Endodermal cell (in vitro differentiated cells): ENCODE measurements around the gene CD151. TPM values are rescaled to one million over a fixed set of nuclear protein-coding genes. Genes with fewer than 3 reads are reported as not detected.

Experiments used
- DNase-seq: peaks from one replicate; pipeline ENCODE4 v3.0.0-alpha.2; 2017
- H3K27ac ChIP-seq: 2 replicates; pipeline ENCODE4 v1.5.1; 2013; ENCODE audit warnings: mild to moderate bottlenecking, low read depth, low read length, moderate library complexity
- H3K27me3 ChIP-seq: 2 replicates; pipeline ENCODE4 v1.6.1; 2013; ENCODE audit warnings: mild to moderate bottlenecking, low read length, moderate library complexity; ENCODE audit not compliant: insufficient read depth, control insufficient read depth, poor library complexity, severe bottlenecking
- H3K36me3 ChIP-seq: 2 replicates; pipeline ENCODE4 v1.7.0; 2013; ENCODE audit warnings: mild to moderate bottlenecking, low read length, moderate library complexity; ENCODE audit not compliant: control insufficient read depth, insufficient read depth
- H3K4me1 ChIP-seq: one replicate; pipeline ENCODE4 v1.7.0; 2013; ENCODE audit warnings: low read length; ENCODE audit not compliant: control insufficient read depth, insufficient read depth
- H3K4me3 ChIP-seq: 2 replicates; pipeline ENCODE4 v1.5.1; 2013; ENCODE audit warnings: mild to moderate bottlenecking, low read length, moderate library complexity
- H3K9ac ChIP-seq: 2 replicates; pipeline ENCODE4 v1.6.1; 2013; ENCODE audit warnings: mild to moderate bottlenecking, low read length, moderate library complexity; ENCODE audit not compliant: poor library complexity, severe bottlenecking; ENCODE audit errors: extremely low read depth
- H3K9me3 ChIP-seq: 2 replicates; pipeline ENCODE4 v1.6.1; 2013; ENCODE audit warnings: mild to moderate bottlenecking, low read length, moderate library complexity; ENCODE audit not compliant: control insufficient read depth
- H3K27ac Mint-ChIP-seq: 2 replicates; pipeline ENCODE4 v1.8.0; 2020; ENCODE audit warnings: mixed read lengths
- H3K27me3 Mint-ChIP-seq: 2 replicates; pipeline ENCODE4 v1.8.0; 2021; ENCODE audit warnings: mild to moderate bottlenecking, mixed read lengths; ENCODE audit not compliant: insufficient read depth
- H3K36me3 Mint-ChIP-seq: 2 replicates; pipeline ENCODE4 v1.8.0; 2020; ENCODE audit warnings: low read depth, mixed read lengths
- H3K4me1 Mint-ChIP-seq: 2 replicates; pipeline ENCODE4 v1.8.0; 2020; ENCODE audit warnings: mixed read lengths
- H3K4me3 Mint-ChIP-seq: 2 replicates; pipeline ENCODE4 v1.8.0; 2020; ENCODE audit warnings: mild to moderate bottlenecking, moderate library complexity, mixed read lengths
- H3K9me3 Mint-ChIP-seq: 2 replicates; pipeline ENCODE4 v1.8.0; 2020; ENCODE audit warnings: mild to moderate bottlenecking, mixed read lengths
- WGBS, 2 experiments: methylation state at CpG; one replicate each; pipeline versions ENCODE4 v1.1.5 to v1.1.7; 2013; ENCODE audit warnings: missing lambda C conversion rate in 2 of 2, mixed read lengths in 1 of 2; ENCODE audit not compliant: insufficient coverage in 1 of 2, insufficient read length in 1 of 2; 5-methylcytosine and 5-hydroxymethylcytosine counted together
- total RNA-seq, 2 donors: library from RNA; stranded (reverse); fragmentation: NEBNext Ultra II Directional in 1 of 2; extraction: Animal tissue kit (Norgen Biotek cat#: 25700) in 1 of 2; gene quantifications; 2 replicates in 1 of 2; 3 replicates in 1 of 2; pipeline ENCODE4 v1.2.1, GENCODE V29; 2021
- TF ChIP-seq, protein P1 (sequence below): fragments of 200-600 bp; sonication (generic); conservative IDR thresholded peaks from 2 replicates; pipeline ENCODE4 v1.5.0; 2021; ENCODE audit warnings: antibody characterized with exemption, mild to moderate bottlenecking

Gene CD151
- total RNA-seq, 2 donors from 2014 or later = 139 to 165 TPM

GRCh38 chr11:855330-855674 lies 22.6 kb downstream of the CD151 start:
- 93 to 96% methylated on average over 3 to 7 of the region's 7 CpGs for WGBS, 2 experiments
- no peak overlapping the region for H3K4me3 ChIP-seq
- H3K27me3 ChIP-seq = no peaks in the 10 kb centered on the region
- peaks cover 2% of the 10 kb centered on the region for H3K27me3 Mint-ChIP-seq
- peak overlapping the region; percentile 86 for H3K27ac ChIP-seq
- peaks cover 6% of the 10 kb centered on the region for H3K4me1 ChIP-seq
- no peak overlapping the region for H3K27ac Mint-ChIP-seq
- no peak overlapping the region for H3K4me3 Mint-ChIP-seq
- H3K9ac ChIP-seq = no peak overlapping the region
- H3K36me3 ChIP-seq = no peaks in the 10 kb centered on the region
- TF ChIP-seq, protein P1, sequence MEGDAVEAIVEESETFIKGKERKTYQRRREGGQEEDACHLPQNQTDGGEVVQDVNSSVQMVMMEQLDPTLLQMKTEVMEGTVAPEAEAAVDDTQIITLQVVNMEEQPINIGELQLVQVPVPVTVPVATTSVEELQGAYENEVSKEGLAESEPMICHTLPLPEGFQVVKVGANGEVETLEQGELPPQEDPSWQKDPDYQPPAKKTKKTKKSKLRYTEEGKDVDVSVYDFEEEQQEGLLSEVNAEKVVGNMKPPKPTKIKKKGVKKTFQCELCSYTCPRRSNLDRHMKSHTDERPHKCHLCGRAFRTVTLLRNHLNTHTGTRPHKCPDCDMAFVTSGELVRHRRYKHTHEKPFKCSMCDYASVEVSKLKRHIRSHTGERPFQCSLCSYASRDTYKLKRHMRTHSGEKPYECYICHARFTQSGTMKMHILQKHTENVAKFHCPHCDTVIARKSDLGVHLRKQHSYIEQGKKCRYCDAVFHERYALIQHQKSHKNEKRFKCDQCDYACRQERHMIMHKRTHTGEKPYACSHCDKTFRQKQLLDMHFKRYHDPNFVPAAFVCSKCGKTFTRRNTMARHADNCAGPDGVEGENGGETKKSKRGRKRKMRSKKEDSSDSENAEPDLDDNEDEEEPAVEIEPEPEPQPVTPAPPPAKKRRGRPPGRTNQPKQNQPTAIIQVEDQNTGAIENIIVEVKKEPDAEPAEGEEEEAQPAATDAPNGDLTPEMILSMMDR = no peak
- peaks cover 3% of the 10 kb centered on the region for H3K36me3 Mint-ChIP-seq
- no peak for DNase-seq
- H3K9me3 ChIP-seq = no peaks in the 10 kb centered on the region
- H3K9me3 Mint-ChIP-seq = no peaks in the 10 kb centered on the region
- H3K4me1 Mint-ChIP-seq = peaks cover 3% of the 10 kb centered on the region

- 92 to 93% methylated on average over 6 to 12 of the region's 12 CpGs for WGBS, 2 experiments
- no peaks in the 10 kb centered on the region for H3K9me3 ChIP-seq
- Mint-ChIP-seq H3K4me3 (no peak overlapping the region), H3K27ac (no peak overlapping the region), H3K36me3 (peaks cover 3% of the 10 kb centered on the region), H3K4me1 (peaks cover 3% of the 10 kb centered on the region), H3K27me3 (peaks cover 2% of the 10 kb centered on the region), H3K9me3 (no peaks in the 10 kb centered on the region)
- H3K9ac ChIP-seq = no peak overlapping the region
- no peaks in the 10 kb centered on the region for H3K27me3 ChIP-seq
- no peak overlapping the region for H3K4me3 ChIP-seq
- H3K27ac ChIP-seq = peak overlapping the region; percentile 5
- no peak for DNase-seq
- no peaks in the 10 kb centered on the region for H3K36me3 ChIP-seq
- peaks cover 5% of the 10 kb centered on the region for H3K4me1 ChIP-seq
- TF ChIP-seq, protein P1 = peak; percentile 24
Observed at GRCh38 chr11:855796-856195, 23.0 kb downstream of the CD151 start.

- H3K36me3 ChIP-seq = no peaks in the 10 kb centered on the region
- Mint-ChIP-seq H3K4me3 (no peak overlapping the region), H3K27ac (no peak overlapping the region), H3K4me1 (peaks cover 3% of the 10 kb centered on the region), H3K27me3 (no peaks in the 10 kb centered on the region), H3K9me3 (no peaks in the 10 kb centered on the region), H3K36me3 (peaks cover 3% of the 10 kb centered on the region)
- H3K4me1 ChIP-seq = no peaks in the 10 kb centered on the region
- H3K4me3 ChIP-seq = no peak overlapping the region
- TF ChIP-seq, protein P1 = no peak
- no peaks in the 10 kb centered on the region for H3K9me3 ChIP-seq
- DNase-seq = no peak
- H3K9ac ChIP-seq = no peak overlapping the region
- no peak overlapping the region for H3K27ac ChIP-seq
- 91 to 96% methylated on average over 6 to 7 of the region's 8 CpGs for WGBS, 2 experiments
- no peaks in the 10 kb centered on the region for H3K27me3 ChIP-seq
Observed at GRCh38 chr11:856397-856796, 23.6 kb downstream of the CD151 start.
